ENCODE measurements around the gene PGAM2. TPM values are rescaled to one million over a fixed set of nuclear protein-coding genes. Genes with fewer than 3 reads are reported as not detected.

Gene PGAM2
- total RNA-seq, 4 donors from 2014 or later = not detected

- no peak for DNase-seq (ENCODE audit: low spot score)
- TF ChIP-seq CTCF (IDR thresholded peaks at IDR 0.05) = no peak
- no peak for ATAC-seq (ENCODE audit: low FRiP score)
Observed at GRCh38 chr7:44063547-44063893, 1.8 kb downstream of the PGAM2 start.

- no peak for DNase-seq (ENCODE audit: low spot score)
- TF ChIP-seq CTCF (IDR thresholded peaks at IDR 0.05) = no peak
- ATAC-seq (ENCODE audit: low FRiP score) = no peak
Observed at GRCh38 chr7:44062903-44063295, 2.5 kb downstream of the PGAM2 start.

GRCh38 chr7:44062180-44062902 lies 3.0 kb downstream of the PGAM2 start:
- no peak for DNase-seq (ENCODE audit: low spot score)
- no peak for TF ChIP-seq CTCF (IDR thresholded peaks at IDR 0.05)
- ATAC-seq (ENCODE audit: low FRiP score) = no peak

- no peak for DNase-seq (ENCODE audit: low spot score)
- no peak for TF ChIP-seq CTCF (IDR thresholded peaks at IDR 0.05)
- ATAC-seq (ENCODE audit: low FRiP score) = no peak
Observed at GRCh38 chr7:44061645-44062179, 3.7 kb downstream of the PGAM2 start.

- ATAC-seq (ENCODE audit: low FRiP score) (no peak), DNase-seq (ENCODE audit: low spot score) (no peak)
- no peak for TF ChIP-seq CTCF (IDR thresholded peaks at IDR 0.05)
Observed at GRCh38 chr7:44060948-44061644, 4.3 kb downstream of the PGAM2 start.

GRCh38 chr7:44060091-44060947 lies 5.0 kb downstream of the PGAM2 start:
- DNase-seq (ENCODE audit: low spot score) (no peak), ATAC-seq (ENCODE audit: low FRiP score) (no peak)
- no peak for TF ChIP-seq CTCF (IDR thresholded peaks at IDR 0.05)

Data from omental fat pad (tissue), 4 donors.